ENCODE data around the gene NEO1. TPM values are rescaled to one million over a fixed set of nuclear protein-coding genes. Genes with fewer than 3 reads are reported as not detected.

Gene NEO1
- total RNA-seq, 4 donors from 2014 or later: 11.5 to 80.3 (median 36.1) TPM

- DNase-seq: no peak
- no peaks in the 10 kb centered on the region for H3K9me3 ChIP-seq
- H3K36me3 ChIP-seq: no peaks in the 10 kb centered on the region
- no peaks in the 10 kb centered on the region for H3K27me3 ChIP-seq
- TF ChIP-seq POLR2A (IDR thresholded peaks at IDR 0.05) (no peak), CTCF (IDR thresholded peaks at IDR 0.05) (no peak)
- no peak overlapping the region for H3K4me3 ChIP-seq
- intact Hi-C loops (cut with DNase I; ENCODE audit: low total_unique reads): no loop called here
- H3K27ac ChIP-seq: no peak overlapping the region
- no peaks in the 10 kb centered on the region for H3K4me1 ChIP-seq
Observed at GRCh38 chr15:73028831-73029451, 23.3 kb upstream of the NEO1 start.

GRCh38 chr15:73030122-73030679 is 22.1 kb upstream of the NEO1 start:
- Histone ChIP-seq H3K9me3 (no peaks in the 10 kb centered on the region), H3K4me3 (no peak overlapping the region), H3K4me1 (no peaks in the 10 kb centered on the region), H3K27me3 (no peaks in the 10 kb centered on the region), H3K36me3 (no peaks in the 10 kb centered on the region), H3K27ac (no peak overlapping the region)
- DNase-seq: no peak
- intact Hi-C loops (cut with DNase I; ENCODE audit: low total_unique reads): no loop called here
- no peak for TF ChIP-seq CTCF (IDR thresholded peaks at IDR 0.05)
- TF ChIP-seq POLR2A (IDR thresholded peaks at IDR 0.05): no peak

GRCh38 chr15:73031648-73032047 is 20.6 kb upstream of the NEO1 start:
- TF ChIP-seq POLR2A (IDR thresholded peaks at IDR 0.05): no peak
- TF ChIP-seq CTCF (IDR thresholded peaks at IDR 0.05): no peak
- no peaks in the 10 kb centered on the region for H3K36me3 ChIP-seq
- no peaks in the 10 kb centered on the region for H3K27me3 ChIP-seq
- no peak overlapping the region for H3K4me3 ChIP-seq
- no peaks in the 10 kb centered on the region for H3K4me1 ChIP-seq
- no peak overlapping the region for H3K27ac ChIP-seq
- no peak for DNase-seq
- intact Hi-C loops (cut with DNase I; ENCODE audit: low total_unique reads): no loop called here
- no peaks in the 10 kb centered on the region for H3K9me3 ChIP-seq

- Histone ChIP-seq H3K27me3 (no peaks in the 10 kb centered on the region), H3K4me1 (no peaks in the 10 kb centered on the region), H3K9me3 (no peaks in the 10 kb centered on the region), H3K27ac (no peak overlapping the region), H3K36me3 (no peaks in the 10 kb centered on the region), H3K4me3 (no peak overlapping the region)
- TF ChIP-seq POLR2A (IDR thresholded peaks at IDR 0.05) (no peak), CTCF (IDR thresholded peaks at IDR 0.05) (no peak)
- no peak for DNase-seq
- intact Hi-C loops (cut with DNase I; ENCODE audit: low total_unique reads): no loop called here
Observed at GRCh38 chr15:73033611-73034010, 18.7 kb upstream of the NEO1 start.

- Histone ChIP-seq H3K27ac (no peak overlapping the region), H3K4me3 (no peak overlapping the region), H3K27me3 (no peaks in the 10 kb centered on the region), H3K36me3 (no peaks in the 10 kb centered on the region), H3K9me3 (no peaks in the 10 kb centered on the region), H3K4me1 (no peaks in the 10 kb centered on the region)
- TF ChIP-seq CTCF (IDR thresholded peaks at IDR 0.05): no peak
- intact Hi-C loops (cut with DNase I; ENCODE audit: low total_unique reads): no loop called here
- no peak for DNase-seq
Observed at GRCh38 chr15:73034221-73034620, 18.0 kb upstream of the NEO1 start.

All from uterus (tissue), 4 donors.